ENCODE data around the gene GON7. TPM values are rescaled to one million over a fixed set of nuclear protein-coding genes. Genes with fewer than 3 reads are reported as not detected.
"Not testable (repeated sequence)": the region's sequence is repeated elsewhere in the genome, so short reads cannot be mapped to it uniquely, and the experiment has no call there.

The GON7 gene
- total and polyA plus RNA-seq, 3 donors from 2014 or later = 7.8 to 14.9 (median 10.2) TPM

GRCh38 chr14:93163564-93163963 is 43.3 kb downstream of the GON7 start:
- TF ChIP-seq CTCF (IDR thresholded peaks at IDR 0.05) (no peak), POLR2A (IDR thresholded peaks at IDR 0.05) (no peak)
- Histone ChIP-seq H3K27ac (no peak overlapping the region), H3K36me3 (ENCODE audit: low read depth, missing control alignments) (no peaks in the 10 kb centered on the region), H3K27me3 (no peaks in the 10 kb centered on the region), H3K4me1 (no peaks in the 10 kb centered on the region), H3K9me3 (no peaks in the 10 kb centered on the region), H3K4me3 (no peak overlapping the region)
- 69 to 72% methylated on average over 5 of the region's 5 CpGs for WGBS, 2 donors
- DNase-seq = no peak
- intact Hi-C loops (cut with DNase I; ENCODE audit: low total_unique reads) = no loop called here

- H3K27me3 ChIP-seq = no peaks in the 10 kb centered on the region
- intact Hi-C loops (cut with DNase I; ENCODE audit: low total_unique reads) = no loop called here
These were observed 45.4 kb downstream of the GON7 start for GRCh38 chr14:93161411-93161940.

GRCh38 chr14:93160353-93160801 is 46.5 kb downstream of the GON7 start:
- 36 to 62% methylated on average over 3 to 4 of the region's 4 CpGs for WGBS, 2 donors
- Histone ChIP-seq H3K27me3 (no peaks in the 10 kb centered on the region), H3K4me1 (no peaks in the 10 kb centered on the region), H3K9me3 (no peaks in the 10 kb centered on the region), H3K27ac (no peak overlapping the region), H3K36me3 (ENCODE audit: low read depth, missing control alignments) (no peaks in the 10 kb centered on the region), H3K4me3 (no peak overlapping the region)
- TF ChIP-seq POLR2A (IDR thresholded peaks at IDR 0.05) (no peak), CTCF (IDR thresholded peaks at IDR 0.05) (no peak)
- no peak for DNase-seq
- intact Hi-C loops (cut with DNase I; ENCODE audit: low total_unique reads) = no loop called here

More at GRCh38 chr14:93161411-93161940, 45.4 kb downstream of the GON7 start:
- H3K36me3 ChIP-seq (ENCODE audit: low read depth, missing control alignments) = no peaks in the 10 kb centered on the region
- WGBS, 2 donors = 63 to 70% methylated on average over 4 of the region's 4 CpGs
- TF ChIP-seq POLR2A (IDR thresholded peaks at IDR 0.05) (no peak), CTCF (IDR thresholded peaks at IDR 0.05) (no peak)
- H3K4me1 ChIP-seq = no peaks in the 10 kb centered on the region
- DNase-seq = no peak
- no peak overlapping the region for H3K27ac ChIP-seq
- H3K4me3 ChIP-seq = no peak overlapping the region
- no peaks in the 10 kb centered on the region for H3K9me3 ChIP-seq

- H3K36me3 ChIP-seq (ENCODE audit: low read depth, missing control alignments); H3K27me3 ChIP-seq; H3K4me1 ChIP-seq; intact Hi-C loops (cut with DNase I; ENCODE audit: low total_unique reads); H3K4me3 ChIP-seq; H3K27ac ChIP-seq; H3K9me3 ChIP-seq; DNase-seq: not testable (repeated sequence)
- WGBS, 2 donors = 64 to 66% methylated on average over 5 of the region's 5 CpGs
These were observed 47.1 kb downstream of the GON7 start for GRCh38 chr14:93159625-93160352.

- H3K27me3 ChIP-seq; DNase-seq; intact Hi-C loops (cut with DNase I; ENCODE audit: low total_unique reads); H3K9me3 ChIP-seq; H3K4me1 ChIP-seq; H3K27ac ChIP-seq; H3K36me3 ChIP-seq (ENCODE audit: low read depth, missing control alignments); H3K4me3 ChIP-seq: not testable (repeated sequence)
- WGBS, 2 donors = 88 to 89% methylated on average over 7 of the region's 7 CpGs
These were observed 48.5 kb downstream of the GON7 start for GRCh38 chr14:93158349-93158748.

Measured in testis (tissue), 3 donors.